Measurements from ENCODE around the gene ORC1. TPM values are rescaled to one million over a fixed set of nuclear protein-coding genes. Genes with fewer than 3 reads are reported as not detected.

Gene ORC1
- total RNA-seq: 1 to 10 TPM; 1.1 to 1.5 TPM
- under 1 TPM; 0.16 to 0.25 TPM for polyA plus RNA-seq

GRCh38 chr1:52404116-52404974, at the start of gene ORC1, which contains the start of gene PRPF38A:
Gene ORC1, minus strand, starts transcription at chr1:52404423. Its CDS starts 2,200 bp downstream, at chr1:52402223.
Gene PRPF38A, plus strand, starts transcription at chr1:52404602. Its CDS starts 148 bp downstream, at chr1:52404750.
- peaks cover 22 to 42% of the 10 kb centered on the region in 2 donors for H3K36me3 Mint-ChIP-seq
- CTCF ChIA-PET (ENCODE audit: partially characterized antibody): interaction anchor here (1.4 to 2.7 kb wide), 7 partner anchors 20 to 282 kb away, joined by 4 to 13 read pairs (median 6); partner anchors contain the start of gene SHISAL2A
- peak within 1 kb of the TSS; percentile 94 to 99 (median 99) for H3K27ac Mint-ChIP-seq

GRCh38 chr1:52444463-52444862, 40.2 kb upstream of the ORC1 start:
- H3K9me3 Mint-ChIP-seq: no peaks in the 10 kb centered on the region
- no peak for DNase-seq
- Histone ChIP-seq H3K36me3 (ENCODE audit: insufficient read depth, low read length) (peaks cover 27% of the 10 kb centered on the region), H3K27ac (ENCODE audit: low read depth, low read length) (no peak overlapping the region), H3K27me3 (ENCODE audit: insufficient read depth, low read length) (no peaks in the 10 kb centered on the region), H3K9me3 (ENCODE audit: control insufficient read depth in 1 of 2, low read length in 2 of 2) (no peaks in the 10 kb centered on the region), H3K4me3 (ENCODE audit: low read length in 2 of 2) (no peak overlapping the region), H3K4me1 (ENCODE audit: insufficient read depth, low read length) (no peaks in the 10 kb centered on the region)
- ChIA-PET POLR2A (ENCODE audit: partially characterized antibody) (no interaction called here), CTCF (ENCODE audit: partially characterized antibody) (no interaction called here)
- H3K36me3 Mint-ChIP-seq: peaks cover 27 to 51% of the 10 kb centered on the region in 2 donors
- H3K4me1 Mint-ChIP-seq: peaks cover 0 to 4% (median 0%) of the 10 kb centered on the region in 4 donors
- no peak overlapping the region for H3K4me3 Mint-ChIP-seq
- no peaks in the 10 kb centered on the region for H3K27me3 Mint-ChIP-seq
- intact Hi-C loops (cut with micrococcal nuclease): no loop called here
- no peak overlapping the region for H3K27ac Mint-ChIP-seq

More at GRCh38 chr1:52404116-52404974, at the start of gene ORC1, which contains the start of gene PRPF38A:
- Histone ChIP-seq H3K27ac (ENCODE audit: low read depth, low read length) (peak within 1 kb of the TSS; percentile 91), H3K36me3 (ENCODE audit: insufficient read depth, low read length) (peaks cover 24% of the 10 kb centered on the region), H3K4me3 (ENCODE audit: low read length in 2 of 2) (peak within 1 kb of the TSS; percentile 85 to 88), H3K27me3 (ENCODE audit: insufficient read depth, low read length) (no peaks in the 10 kb centered on the region), H3K4me1 (ENCODE audit: insufficient read depth, low read length) (peaks cover 25% of the 10 kb centered on the region), H3K9me3 (ENCODE audit: control insufficient read depth in 1 of 2, low read length in 2 of 2) (no peaks in the 10 kb centered on the region)
- H3K9me3 Mint-ChIP-seq: peaks cover 0 to 2% (median 0%) of the 10 kb centered on the region in 8 donors
- intact Hi-C loops (cut with micrococcal nuclease): loop anchor here (1.0 to 10.0 kb wide), 8 partner anchors 20 to 830 kb away; partner anchors contain the start of genes CC2D1B, MAGOH, NRDC and SHISAL2A
- DNase-seq: peak; percentile 94 to 98 (median 96)
- H3K27me3 Mint-ChIP-seq: no peaks in the 10 kb centered on the region
- peaks cover 22 to 44% (median 36%) of the 10 kb centered on the region in 4 donors for H3K4me1 Mint-ChIP-seq
- peak within 1 kb of the TSS; percentile 98 to 100 (median 100) for H3K4me3 Mint-ChIP-seq
- POLR2A ChIA-PET (ENCODE audit: partially characterized antibody): interaction anchor here (0.9 to 3.4 kb wide), 25 partner anchors 9 to 523 kb away, joined by 3 to 74 read pairs (median 5); partner anchors contain the start of genes CC2D1B, KTI12, SCP2 and SHISAL2A

- Mint-ChIP-seq H3K4me3 (no peak overlapping the region), H3K9me3 (no peaks in the 10 kb centered on the region), H3K27ac (peak overlapping the region in 4 of 7 donors; percentile 37 to 69 (median 40)), H3K4me1 (peaks cover 0 to 3% (median 0%) of the 10 kb centered on the region in 4 donors), H3K27me3 (no peaks in the 10 kb centered on the region), H3K36me3 (peaks cover 37 to 59% of the 10 kb centered on the region in 2 donors)
- peaks cover 28% of the 10 kb centered on the region for H3K36me3 ChIP-seq (ENCODE audit: insufficient read depth, low read length)
- ChIA-PET POLR2A (ENCODE audit: partially characterized antibody) (interaction anchor here (0.7 to 1.3 kb wide), 2 partner anchors 16 to 36 kb away, joined by 4 read pairs; partner anchors contain the start of genes ORC1 and PRPF38A), CTCF (ENCODE audit: partially characterized antibody) (no interaction called here)
- no peaks in the 10 kb centered on the region for H3K4me1 ChIP-seq (ENCODE audit: insufficient read depth, low read length)
- H3K4me3 ChIP-seq (ENCODE audit: low read length in 2 of 2): no peak overlapping the region
- H3K27me3 ChIP-seq (ENCODE audit: insufficient read depth, low read length): no peaks in the 10 kb centered on the region
- H3K27ac ChIP-seq (ENCODE audit: low read depth, low read length): no peak overlapping the region
- H3K9me3 ChIP-seq (ENCODE audit: control insufficient read depth in 1 of 2, low read length in 2 of 2): no peaks in the 10 kb centered on the region
- no peak for DNase-seq
- intact Hi-C loops (cut with micrococcal nuclease): no loop called here
These were observed 35.8 kb upstream of the ORC1 start for GRCh38 chr1:52439976-52440375.

GRCh38 chr1:52436817-52437216, 32.6 kb upstream of the ORC1 start:
- Histone ChIP-seq H3K9me3 (ENCODE audit: control insufficient read depth in 1 of 2, low read length in 2 of 2) (no peaks in the 10 kb centered on the region), H3K27ac (ENCODE audit: low read depth, low read length) (no peak overlapping the region), H3K27me3 (ENCODE audit: insufficient read depth, low read length) (no peaks in the 10 kb centered on the region), H3K36me3 (ENCODE audit: insufficient read depth, low read length) (peaks cover 25% of the 10 kb centered on the region), H3K4me1 (ENCODE audit: insufficient read depth, low read length) (no peaks in the 10 kb centered on the region), H3K4me3 (ENCODE audit: low read length in 2 of 2) (no peak overlapping the region)
- no peaks in the 10 kb centered on the region for H3K27me3 Mint-ChIP-seq
- intact Hi-C loops (cut with micrococcal nuclease): no loop called here
- H3K9me3 Mint-ChIP-seq: peaks cover 0 to 1% (median 0%) of the 10 kb centered on the region in 8 donors
- peaks cover 45 to 68% of the 10 kb centered on the region in 2 donors for H3K36me3 Mint-ChIP-seq
- no peak overlapping the region for H3K27ac Mint-ChIP-seq
- DNase-seq: no peak
- ChIA-PET CTCF (ENCODE audit: partially characterized antibody) (no interaction called here), POLR2A (ENCODE audit: partially characterized antibody) (no interaction called here)
- H3K4me1 Mint-ChIP-seq: peaks cover 0 to 3% (median 0%) of the 10 kb centered on the region in 4 donors
- H3K4me3 Mint-ChIP-seq: no peak overlapping the region

- ChIA-PET CTCF (ENCODE audit: partially characterized antibody) (interaction anchor here (1.7 kb wide), 1 partner anchor 9 kb away, joined by 4 read pairs; no protein-coding TSS in a partner anchor), POLR2A (ENCODE audit: partially characterized antibody) (interaction anchor here (1.3 to 2.2 kb wide), 2 partner anchors 9 to 11 kb away, joined by 4 to 14 read pairs; no protein-coding TSS in a partner anchor)
- Histone ChIP-seq H3K4me1 (ENCODE audit: insufficient read depth, low read length) (no peaks in the 10 kb centered on the region), H3K27me3 (ENCODE audit: insufficient read depth, low read length) (no peaks in the 10 kb centered on the region), H3K9me3 (ENCODE audit: control insufficient read depth in 1 of 2, low read length in 2 of 2) (no peaks in the 10 kb centered on the region), H3K27ac (ENCODE audit: low read depth, low read length) (no peak overlapping the region), H3K4me3 (ENCODE audit: low read length in 2 of 2) (no peak overlapping the region), H3K36me3 (ENCODE audit: insufficient read depth, low read length) (peaks cover 21% of the 10 kb centered on the region)
- Mint-ChIP-seq H3K27me3 (no peaks in the 10 kb centered on the region), H3K4me3 (no peak overlapping the region), H3K36me3 (peaks cover 48 to 73% of the 10 kb centered on the region in 2 donors), H3K9me3 (peaks cover 0 to 1% (median 0%) of the 10 kb centered on the region in 8 donors), H3K4me1 (peaks cover 0 to 1% (median 0%) of the 10 kb centered on the region in 4 donors), H3K27ac (peak overlapping the region in 4 of 7 donors; percentile 10 to 69 (median 49))
- intact Hi-C loops (cut with micrococcal nuclease): no loop called here
- no peak for DNase-seq
These were observed 31.4 kb upstream of the ORC1 start for GRCh38 chr1:52435650-52436049.

- intact Hi-C loops (cut with micrococcal nuclease): no loop called here
- no peaks in the 10 kb centered on the region for H3K9me3 ChIP-seq (ENCODE audit: control insufficient read depth in 1 of 2, low read length in 2 of 2)
- H3K27me3 ChIP-seq (ENCODE audit: insufficient read depth, low read length): no peaks in the 10 kb centered on the region
- no peaks in the 10 kb centered on the region for H3K4me1 ChIP-seq (ENCODE audit: insufficient read depth, low read length)
- no peak overlapping the region for H3K27ac ChIP-seq (ENCODE audit: low read depth, low read length)
- POLR2A ChIA-PET (ENCODE audit: partially characterized antibody): interaction anchor here (1.3 to 2.2 kb wide), 2 partner anchors 9 to 11 kb away, joined by 4 to 14 read pairs; no protein-coding TSS in a partner anchor
- no peak for DNase-seq
- H3K4me3 Mint-ChIP-seq: no peak overlapping the region
- peaks cover 0 to 1% (median 0%) of the 10 kb centered on the region in 8 donors for H3K9me3 Mint-ChIP-seq
- H3K27ac Mint-ChIP-seq: peak overlapping the region in 3 of 7 donors; percentile 27 to 57 (median 41)
- H3K4me1 Mint-ChIP-seq: peaks cover 0 to 1% (median 0%) of the 10 kb centered on the region in 4 donors
- H3K36me3 Mint-ChIP-seq: peaks cover 50 to 72% of the 10 kb centered on the region in 2 donors
- CTCF ChIA-PET (ENCODE audit: partially characterized antibody): interaction anchor here (0.9 to 1.7 kb wide), 2 partner anchors 9 to 11 kb away, joined by 3 to 4 read pairs; no protein-coding TSS in a partner anchor
- no peak overlapping the region for H3K4me3 ChIP-seq (ENCODE audit: low read length in 2 of 2)
- no peaks in the 10 kb centered on the region for H3K27me3 Mint-ChIP-seq
- peaks cover 21% of the 10 kb centered on the region for H3K36me3 ChIP-seq (ENCODE audit: insufficient read depth, low read length)
These were observed 31.0 kb upstream of the ORC1 start for GRCh38 chr1:52435211-52435610.
